ENCODE measurements around the gene MB21D2. TPM values are rescaled to one million over a fixed set of nuclear protein-coding genes. Genes with fewer than 3 reads are reported as not detected.

MB21D2 gene
- total and polyA plus RNA-seq, 2 experiments from 2014 or later: 8.1 to 35.9 TPM

DNA sequence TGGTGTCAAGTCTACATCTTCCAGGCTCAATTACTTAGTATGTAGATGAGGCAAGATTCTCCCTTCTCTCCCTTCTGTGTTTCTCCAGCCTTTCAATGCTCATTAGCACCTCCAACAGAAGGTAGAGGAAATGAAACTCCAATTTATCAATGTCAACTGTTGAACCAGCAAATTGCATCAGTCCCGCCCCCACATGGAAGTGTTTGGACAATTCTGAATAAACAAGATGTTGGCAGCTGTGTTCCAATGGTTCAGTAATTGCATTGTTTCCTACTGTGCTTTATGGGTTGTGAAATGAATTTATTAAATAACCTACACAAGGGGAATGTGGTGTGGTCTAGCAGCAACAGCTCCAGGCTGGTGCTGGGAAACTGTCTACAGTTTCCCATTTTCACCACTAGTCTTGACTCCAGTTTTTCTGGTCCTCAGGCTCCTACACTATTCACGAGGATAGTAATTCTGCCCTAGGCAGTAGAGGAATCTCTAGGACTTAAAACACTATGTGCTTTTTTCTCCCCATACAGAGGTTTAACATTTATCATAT is 91.9 kb downstream of the MB21D2 start:
- H3F3A ChIP-seq (replicated peaks; ENCODE audit: low read depth): no peaks in the 10 kb centered on the region
- H3K4me1 Mint-ChIP-seq: peaks cover 23% of the 10 kb centered on the region
- peaks cover 5% of the 10 kb centered on the region for H3K4me1 ChIP-seq (ENCODE audit: insufficient read depth)
- no peak overlapping the region for H3K4me2 ChIP-seq
- no peaks in the 10 kb centered on the region for H3K9me2 ChIP-seq (ENCODE audit: insufficient read depth)
- no peak for TF ChIP-seq EZH2 (IDR thresholded peaks at IDR 0.05; ENCODE audit: low read depth, unreplicated experiment)
- TF ChIP-seq POLR2AphosphoS5 (IDR thresholded peaks at IDR 0.05; ENCODE audit: low read depth): no peak
- TF ChIP-seq, protein P1, sequence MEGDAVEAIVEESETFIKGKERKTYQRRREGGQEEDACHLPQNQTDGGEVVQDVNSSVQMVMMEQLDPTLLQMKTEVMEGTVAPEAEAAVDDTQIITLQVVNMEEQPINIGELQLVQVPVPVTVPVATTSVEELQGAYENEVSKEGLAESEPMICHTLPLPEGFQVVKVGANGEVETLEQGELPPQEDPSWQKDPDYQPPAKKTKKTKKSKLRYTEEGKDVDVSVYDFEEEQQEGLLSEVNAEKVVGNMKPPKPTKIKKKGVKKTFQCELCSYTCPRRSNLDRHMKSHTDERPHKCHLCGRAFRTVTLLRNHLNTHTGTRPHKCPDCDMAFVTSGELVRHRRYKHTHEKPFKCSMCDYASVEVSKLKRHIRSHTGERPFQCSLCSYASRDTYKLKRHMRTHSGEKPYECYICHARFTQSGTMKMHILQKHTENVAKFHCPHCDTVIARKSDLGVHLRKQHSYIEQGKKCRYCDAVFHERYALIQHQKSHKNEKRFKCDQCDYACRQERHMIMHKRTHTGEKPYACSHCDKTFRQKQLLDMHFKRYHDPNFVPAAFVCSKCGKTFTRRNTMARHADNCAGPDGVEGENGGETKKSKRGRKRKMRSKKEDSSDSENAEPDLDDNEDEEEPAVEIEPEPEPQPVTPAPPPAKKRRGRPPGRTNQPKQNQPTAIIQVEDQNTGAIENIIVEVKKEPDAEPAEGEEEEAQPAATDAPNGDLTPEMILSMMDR (conservative IDR thresholded peaks at IDR 0.05; ENCODE audit: low read depth in 2 of 2): peak in 1 of 2 experiments; percentile 40; a peak in 2 of 4 replicates
- no peak for TF ChIP-seq ZNF331 (CRISPR knock-in tag; IDR thresholded peaks at IDR 0.05; ENCODE audit: low read depth)
- TF ChIP-seq, protein P2, sequence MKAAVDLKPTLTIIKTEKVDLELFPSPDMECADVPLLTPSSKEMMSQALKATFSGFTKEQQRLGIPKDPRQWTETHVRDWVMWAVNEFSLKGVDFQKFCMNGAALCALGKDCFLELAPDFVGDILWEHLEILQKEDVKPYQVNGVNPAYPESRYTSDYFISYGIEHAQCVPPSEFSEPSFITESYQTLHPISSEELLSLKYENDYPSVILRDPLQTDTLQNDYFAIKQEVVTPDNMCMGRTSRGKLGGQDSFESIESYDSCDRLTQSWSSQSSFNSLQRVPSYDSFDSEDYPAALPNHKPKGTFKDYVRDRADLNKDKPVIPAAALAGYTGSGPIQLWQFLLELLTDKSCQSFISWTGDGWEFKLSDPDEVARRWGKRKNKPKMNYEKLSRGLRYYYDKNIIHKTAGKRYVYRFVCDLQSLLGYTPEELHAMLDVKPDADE (IDR thresholded peaks at IDR 0.05): no peak
- TF ChIP-seq, protein P3, sequence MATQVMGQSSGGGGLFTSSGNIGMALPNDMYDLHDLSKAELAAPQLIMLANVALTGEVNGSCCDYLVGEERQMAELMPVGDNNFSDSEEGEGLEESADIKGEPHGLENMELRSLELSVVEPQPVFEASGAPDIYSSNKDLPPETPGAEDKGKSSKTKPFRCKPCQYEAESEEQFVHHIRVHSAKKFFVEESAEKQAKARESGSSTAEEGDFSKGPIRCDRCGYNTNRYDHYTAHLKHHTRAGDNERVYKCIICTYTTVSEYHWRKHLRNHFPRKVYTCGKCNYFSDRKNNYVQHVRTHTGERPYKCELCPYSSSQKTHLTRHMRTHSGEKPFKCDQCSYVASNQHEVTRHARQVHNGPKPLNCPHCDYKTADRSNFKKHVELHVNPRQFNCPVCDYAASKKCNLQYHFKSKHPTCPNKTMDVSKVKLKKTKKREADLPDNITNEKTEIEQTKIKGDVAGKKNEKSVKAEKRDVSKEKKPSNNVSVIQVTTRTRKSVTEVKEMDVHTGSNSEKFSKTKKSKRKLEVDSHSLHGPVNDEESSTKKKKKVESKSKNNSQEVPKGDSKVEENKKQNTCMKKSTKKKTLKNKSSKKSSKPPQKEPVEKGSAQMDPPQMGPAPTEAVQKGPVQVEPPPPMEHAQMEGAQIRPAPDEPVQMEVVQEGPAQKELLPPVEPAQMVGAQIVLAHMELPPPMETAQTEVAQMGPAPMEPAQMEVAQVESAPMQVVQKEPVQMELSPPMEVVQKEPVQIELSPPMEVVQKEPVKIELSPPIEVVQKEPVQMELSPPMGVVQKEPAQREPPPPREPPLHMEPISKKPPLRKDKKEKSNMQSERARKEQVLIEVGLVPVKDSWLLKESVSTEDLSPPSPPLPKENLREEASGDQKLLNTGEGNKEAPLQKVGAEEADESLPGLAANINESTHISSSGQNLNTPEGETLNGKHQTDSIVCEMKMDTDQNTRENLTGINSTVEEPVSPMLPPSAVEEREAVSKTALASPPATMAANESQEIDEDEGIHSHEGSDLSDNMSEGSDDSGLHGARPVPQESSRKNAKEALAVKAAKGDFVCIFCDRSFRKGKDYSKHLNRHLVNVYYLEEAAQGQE (IDR thresholded peaks at IDR 0.05; ENCODE audit: unreplicated experiment): no peak
- TF ChIP-seq, protein P4, sequence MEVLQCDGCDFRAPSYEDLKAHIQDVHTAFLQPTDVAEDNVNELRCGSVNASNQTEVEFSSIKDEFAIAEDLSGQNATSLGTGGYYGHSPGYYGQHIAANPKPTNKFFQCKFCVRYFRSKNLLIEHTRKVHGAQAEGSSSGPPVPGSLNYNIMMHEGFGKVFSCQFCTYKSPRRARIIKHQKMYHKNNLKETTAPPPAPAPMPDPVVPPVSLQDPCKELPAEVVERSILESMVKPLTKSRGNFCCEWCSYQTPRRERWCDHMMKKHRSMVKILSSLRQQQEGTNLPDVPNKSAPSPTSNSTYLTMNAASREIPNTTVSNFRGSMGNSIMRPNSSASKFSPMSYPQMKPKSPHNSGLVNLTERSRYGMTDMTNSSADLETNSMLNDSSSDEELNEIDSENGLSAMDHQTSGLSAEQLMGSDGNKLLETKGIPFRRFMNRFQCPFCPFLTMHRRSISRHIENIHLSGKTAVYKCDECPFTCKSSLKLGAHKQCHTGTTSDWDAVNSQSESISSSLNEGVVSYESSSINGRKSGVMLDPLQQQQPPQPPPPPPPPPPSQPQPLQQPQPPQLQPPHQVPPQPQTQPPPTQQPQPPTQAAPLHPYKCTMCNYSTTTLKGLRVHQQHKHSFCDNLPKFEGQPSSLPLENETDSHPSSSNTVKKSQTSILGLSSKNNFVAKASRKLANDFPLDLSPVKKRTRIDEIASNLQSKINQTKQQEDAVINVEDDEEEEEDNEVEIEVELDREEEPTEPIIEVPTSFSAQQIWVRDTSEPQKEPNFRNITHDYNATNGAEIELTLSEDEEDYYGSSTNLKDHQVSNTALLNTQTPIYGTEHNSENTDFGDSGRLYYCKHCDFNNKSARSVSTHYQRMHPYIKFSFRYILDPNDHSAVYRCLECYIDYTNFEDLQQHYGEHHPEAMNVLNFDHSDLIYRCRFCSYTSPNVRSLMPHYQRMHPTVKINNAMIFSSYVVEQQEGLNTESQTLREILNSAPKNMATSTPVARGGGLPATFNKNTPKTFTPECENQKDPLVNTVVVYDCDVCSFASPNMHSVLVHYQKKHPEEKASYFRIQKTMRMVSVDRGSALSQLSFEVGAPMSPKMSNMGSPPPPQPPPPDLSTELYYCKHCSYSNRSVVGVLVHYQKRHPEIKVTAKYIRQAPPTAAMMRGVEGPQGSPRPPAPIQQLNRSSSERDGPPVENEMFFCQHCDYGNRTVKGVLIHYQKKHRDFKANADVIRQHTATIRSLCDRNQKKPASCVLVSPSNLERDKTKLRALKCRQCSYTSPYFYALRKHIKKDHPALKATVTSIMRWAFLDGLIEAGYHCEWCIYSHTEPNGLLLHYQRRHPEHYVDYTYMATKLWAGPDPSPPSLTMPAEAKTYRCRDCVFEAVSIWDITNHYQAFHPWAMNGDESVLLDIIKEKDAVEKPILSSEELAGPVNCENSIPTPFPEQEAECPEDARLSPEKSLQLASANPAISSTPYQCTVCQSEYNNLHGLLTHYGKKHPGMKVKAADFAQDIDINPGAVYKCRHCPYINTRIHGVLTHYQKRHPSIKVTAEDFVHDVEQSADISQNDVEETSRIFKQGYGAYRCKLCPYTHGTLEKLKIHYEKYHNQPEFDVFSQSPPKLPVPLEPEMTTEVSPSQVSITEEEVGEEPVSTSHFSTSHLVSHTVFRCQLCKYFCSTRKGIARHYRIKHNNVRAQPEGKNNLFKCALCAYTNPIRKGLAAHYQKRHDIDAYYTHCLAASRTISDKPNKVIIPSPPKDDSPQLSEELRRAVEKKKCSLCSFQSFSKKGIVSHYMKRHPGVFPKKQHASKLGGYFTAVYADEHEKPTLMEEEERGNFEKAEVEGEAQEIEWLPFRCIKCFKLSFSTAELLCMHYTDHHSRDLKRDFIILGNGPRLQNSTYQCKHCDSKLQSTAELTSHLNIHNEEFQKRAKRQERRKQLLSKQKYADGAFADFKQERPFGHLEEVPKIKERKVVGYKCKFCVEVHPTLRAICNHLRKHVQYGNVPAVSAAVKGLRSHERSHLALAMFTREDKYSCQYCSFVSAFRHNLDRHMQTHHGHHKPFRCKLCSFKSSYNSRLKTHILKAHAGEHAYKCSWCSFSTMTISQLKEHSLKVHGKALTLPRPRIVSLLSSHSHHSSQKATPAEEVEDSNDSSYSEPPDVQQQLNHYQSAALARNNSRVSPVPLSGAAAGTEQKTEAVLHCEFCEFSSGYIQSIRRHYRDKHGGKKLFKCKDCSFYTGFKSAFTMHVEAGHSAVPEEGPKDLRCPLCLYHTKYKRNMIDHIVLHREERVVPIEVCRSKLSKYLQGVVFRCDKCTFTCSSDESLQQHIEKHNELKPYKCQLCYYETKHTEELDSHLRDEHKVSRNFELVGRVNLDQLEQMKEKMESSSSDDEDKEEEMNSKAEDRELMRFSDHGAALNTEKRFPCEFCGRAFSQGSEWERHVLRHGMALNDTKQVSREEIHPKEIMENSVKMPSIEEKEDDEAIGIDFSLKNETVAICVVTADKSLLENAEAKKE (CRISPR knock-in tag; IDR thresholded peaks at IDR 0.05): no peak
- no peak overlapping the region for H3K27ac Mint-ChIP-seq
- H3K4me3 ChIP-seq: no peak overlapping the region
- no peaks in the 10 kb centered on the region for H3K9me3 Mint-ChIP-seq
- no peaks in the 10 kb centered on the region for H3K27me3 ChIP-seq (ENCODE audit: insufficient read depth)
- peaks cover 88% of the 10 kb centered on the region for H3K79me2 ChIP-seq (replicated peaks; ENCODE audit: insufficient read depth)
- no peaks in the 10 kb centered on the region for H3K27me3 Mint-ChIP-seq (ENCODE audit: insufficient read depth, low read depth, poor library complexity)
- H3K27ac ChIP-seq (ENCODE audit: low read depth): no peak overlapping the region
- no peaks in the 10 kb centered on the region for H3K36me3 ChIP-seq (ENCODE audit: insufficient read depth)
- DNase-seq (ENCODE audit: low spot score) (no peak), ATAC-seq (no peak; the same call in 2 of the 3 replicates)
- peaks cover 12% of the 10 kb centered on the region; the same call in 1 of the 2 replicates for H4K20me1 ChIP-seq (replicated peaks; ENCODE audit: insufficient read depth)
- H3K36me3 Mint-ChIP-seq (ENCODE audit: low read depth): peaks cover 13% of the 10 kb centered on the region; the same call in 2 of the 3 replicates
- H2AFZ ChIP-seq: no peak overlapping the region
- H3K4me3 Mint-ChIP-seq: no peak overlapping the region

Data from GM23338 (cell line).